Measurements from ENCODE around the gene PCDHGA3.
A peak's percentile ranks its signal among the peaks of the same experiment; 100 is the strongest.

The PCDHGA3 gene

GRCh38 chr5:141351591-141351990 lies 8.0 kb downstream of the PCDHGA3 start:
- no peak overlapping the region for H3K4me3 ChIP-seq (ENCODE audit: low read length)
- TF ChIP-seq CTCF (IDR thresholded peaks at IDR 0.05; ENCODE audit: insufficient read depth, low read depth, low read length, missing control alignments): no peak
- no peak for DNase-seq (ENCODE audit: low read depth)

GRCh38 chr5:141354900-141355469 lies 11.4 kb downstream of the PCDHGA3 start, which contains the start of gene PCDHGA4:
PCDHGA4 (plus strand) TSS chr5:141355021; CDS start chr5:141355108, 87 bp downstream.
- H3K4me3 ChIP-seq (ENCODE audit: low read length): peak within 1 kb of the TSS; percentile 6
- no peak for DNase-seq (ENCODE audit: low read depth)
- peak; percentile 26 for TF ChIP-seq CTCF (IDR thresholded peaks at IDR 0.05; ENCODE audit: insufficient read depth, low read depth, low read length, missing control alignments)

GRCh38 chr5:141355641-141356040 lies 12.0 kb downstream of the PCDHGA3 start:
- no peak overlapping the region for H3K4me3 ChIP-seq (ENCODE audit: low read length)
- no peak for DNase-seq (ENCODE audit: low read depth)
- TF ChIP-seq CTCF (IDR thresholded peaks at IDR 0.05; ENCODE audit: insufficient read depth, low read depth, low read length, missing control alignments): no peak

GRCh38 chr5:141356133-141356532 lies 12.5 kb downstream of the PCDHGA3 start:
- TF ChIP-seq CTCF (IDR thresholded peaks at IDR 0.05; ENCODE audit: insufficient read depth, low read depth, low read length, missing control alignments): no peak
- H3K4me3 ChIP-seq (ENCODE audit: low read length): no peak overlapping the region
- DNase-seq (ENCODE audit: low read depth): no peak

- no peak for DNase-seq (ENCODE audit: low read depth)
- no peak overlapping the region for H3K4me3 ChIP-seq (ENCODE audit: low read length)
- TF ChIP-seq CTCF (IDR thresholded peaks at IDR 0.05; ENCODE audit: insufficient read depth, low read depth, low read length, missing control alignments): no peak
Observed at GRCh38 chr5:141356950-141357349, 13.3 kb downstream of the PCDHGA3 start.

GRCh38 chr5:141359790-141360426 lies 16.3 kb downstream of the PCDHGA3 start, which contains the start of gene PCDHGB2:
PCDHGB2 (plus strand) TSS chr5:141359994; CDS start chr5:141360136, 142 bp downstream.
- no peak for TF ChIP-seq CTCF (IDR thresholded peaks at IDR 0.05; ENCODE audit: insufficient read depth, low read depth, low read length, missing control alignments)
- no peak within 1 kb of the TSS for H3K4me3 ChIP-seq (ENCODE audit: low read length)
- peak; percentile 10 for DNase-seq (ENCODE audit: low read depth)

- no peak for DNase-seq (ENCODE audit: low read depth)
- H3K4me3 ChIP-seq (ENCODE audit: low read length): no peak overlapping the region
- TF ChIP-seq CTCF (IDR thresholded peaks at IDR 0.05; ENCODE audit: insufficient read depth, low read depth, low read length, missing control alignments): no peak
Observed at GRCh38 chr5:141360685-141361084, 17.1 kb downstream of the PCDHGA3 start.
